ENCODE measurements around the gene MED12L.

The MED12L gene

GRCh38 chr3:151434151-151434890 lies 348.9 kb downstream of the MED12L start:
- DNase-seq: no peak

GRCh38 chr3:151436675-151437446 lies 351.4 kb downstream of the MED12L start:
- DNase-seq: no peak

- DNase-seq: no peak
These were observed 352.4 kb downstream of the MED12L start for GRCh38 chr3:151437906-151438305.

GRCh38 chr3:151439652-151440125 lies 354.2 kb downstream of the MED12L start:
- no peak for DNase-seq

GRCh38 chr3:151440940-151441339 lies 355.5 kb downstream of the MED12L start:
- no peak for DNase-seq

- DNase-seq: no peak
These were observed 358.1 kb downstream of the MED12L start for GRCh38 chr3:151443583-151443982.

GRCh38 chr3:151445273-151446001 lies 360.0 kb downstream of the MED12L start:
- DNase-seq: no peak

- DNase-seq: no peak
These were observed 360.5 kb downstream of the MED12L start for GRCh38 chr3:151446002-151446340.

GRCh38 chr3:151452368-151452767 lies 366.9 kb downstream of the MED12L start:
- DNase-seq: no peak

GRCh38 chr3:151452841-151453240 lies 367.4 kb downstream of the MED12L start:
- no peak for DNase-seq

GRCh38 chr3:151456065-151456464 lies 370.6 kb downstream of the MED12L start:
- DNase-seq: no peak

- no peak for DNase-seq
These were observed 373.9 kb downstream of the MED12L start for GRCh38 chr3:151459358-151459757.

GRCh38 chr3:151460228-151460627 lies 374.8 kb downstream of the MED12L start:
- no peak for DNase-seq

- no peak for DNase-seq
These were observed 375.4 kb downstream of the MED12L start, which contains the start of gene IGSF10 for GRCh38 chr3:151460774-151461450. Gene IGSF10 (minus strand): TSS chr3:151461061. CDS start chr3:151458709, 2,352 bp downstream.

- DNase-seq: no peak
These were observed 376.9 kb downstream of the MED12L start for GRCh38 chr3:151462278-151462780.

GRCh38 chr3:151462991-151463390 lies 377.5 kb downstream of the MED12L start:
- no peak for DNase-seq

- DNase-seq: no peak
These were observed 381.6 kb downstream of the MED12L start for GRCh38 chr3:151467069-151467468.

- peak; percentile 26 for DNase-seq
These were observed 382.9 kb downstream of the MED12L start for GRCh38 chr3:151468284-151468917.

GRCh38 chr3:151476344-151477018 lies 391.0 kb downstream of the MED12L start:
- no peak for DNase-seq

GRCh38 chr3:151477591-151478334 lies 392.3 kb downstream of the MED12L start:
- DNase-seq: no peak

- no peak for DNase-seq
These were observed 392.9 kb downstream of the MED12L start for GRCh38 chr3:151478335-151478697.
